Parathyroid adenoma (tissue), 2 donors: ENCODE data around the gene MYO16.

Experiments used
- H2AFZ ChIP-seq: fragments of 300-600 bp; sonication (generic); one replicate; pipeline ENCODE4 v1.7.0; 2017; ENCODE audit warnings: antibody characterized with exemption, mild to moderate bottlenecking
- H3K27ac ChIP-seq: fragments of 300-600 bp; sonication (generic); one replicate; pipeline ENCODE4 v1.7.0; 2017
- H3K27me3 ChIP-seq: fragments of 300-600 bp; sonication (generic); one replicate; pipeline ENCODE4 v1.7.0; 2017; ENCODE audit warnings: low read length; ENCODE audit not compliant: control insufficient read depth, insufficient read depth
- H3K36me3 ChIP-seq: fragments of 300-600 bp; sonication (generic); one replicate; pipeline ENCODE4 v1.7.0; 2017; ENCODE audit warnings: low read length; ENCODE audit not compliant: control insufficient read depth, insufficient read depth
- H3K4me1 ChIP-seq: fragments of 300-600 bp; sonication (generic); one replicate; pipeline ENCODE4 v1.7.0; 2017; ENCODE audit warnings: control low read depth
- H3K4me2 ChIP-seq: fragments of 300-600 bp; sonication (generic); one replicate; pipeline ENCODE4 v1.7.0; 2017; ENCODE audit warnings: low read length
- H3K4me3 ChIP-seq: fragments of 300-600 bp; sonication (generic); one replicate; pipeline ENCODE4 v1.7.0; 2017; ENCODE audit warnings: low read depth, low read length
- H3K79me2 ChIP-seq: fragments of 300-600 bp; sonication (generic); one replicate; pipeline ENCODE4 v1.7.0; 2017; ENCODE audit warnings: control low read depth
- H3K9ac ChIP-seq: fragments of 300-600 bp; sonication (generic); one replicate; pipeline ENCODE4 v1.7.0; 2017; ENCODE audit warnings: mild to moderate bottlenecking
- H3K9me3 ChIP-seq: fragments of 300-600 bp; sonication (generic); one replicate; pipeline ENCODE4 v1.7.0; 2017; ENCODE audit warnings: low read length; ENCODE audit not compliant: control insufficient read depth
- CTCF ChIP-seq: fragments of 300-600 bp; sonication (generic); IDR thresholded peaks from one replicate; pipeline ENCODE4 v1.7.0; 2017; ENCODE audit warnings: antibody characterized with exemption, mild to moderate bottlenecking
- donor health status: primary hyperparathyroidism.

Gene MYO16

GRCh38 chr13:108708921-108709320 is 79.5 kb downstream of the MYO16 start:
- Histone ChIP-seq H3K36me3 (no peaks in the 10 kb centered on the region), H3K4me3 (no peak overlapping the region), H3K4me2 (no peak overlapping the region), H2AFZ (no peak overlapping the region), H3K9ac (no peak overlapping the region), H3K79me2 (no peaks in the 10 kb centered on the region), H3K4me1 (no peaks in the 10 kb centered on the region), H3K9me3 (no peaks in the 10 kb centered on the region), H3K27ac (no peak overlapping the region), H3K27me3 (no peaks in the 10 kb centered on the region)
- TF ChIP-seq CTCF, result no peak

GRCh38 chr13:108711386-108711785 is 82.0 kb downstream of the MYO16 start:
- Histone ChIP-seq H3K9ac (no peak overlapping the region), H3K36me3 (no peaks in the 10 kb centered on the region), H3K27me3 (no peaks in the 10 kb centered on the region), H3K4me3 (no peak overlapping the region), H2AFZ (no peak overlapping the region), H3K4me2 (no peak overlapping the region), H3K27ac (no peak overlapping the region), H3K79me2 (no peaks in the 10 kb centered on the region), H3K9me3 (no peaks in the 10 kb centered on the region), H3K4me1 (no peaks in the 10 kb centered on the region)
- no peak for TF ChIP-seq CTCF

- TF ChIP-seq CTCF, result no peak
These were observed 96.1 kb downstream of the MYO16 start for GRCh38 chr13:108725471-108725870.

GRCh38 chr13:108728370-108728769 is 99.0 kb downstream of the MYO16 start:
- no peaks in the 10 kb centered on the region for H3K4me1 ChIP-seq
- H3K9ac ChIP-seq, result no peak overlapping the region
- TF ChIP-seq CTCF, result no peak

More at GRCh38 chr13:108725471-108725870, 96.1 kb downstream of the MYO16 start:
- Histone ChIP-seq H3K9ac (no peak overlapping the region), H3K27me3 (no peaks in the 10 kb centered on the region), H3K36me3 (no peaks in the 10 kb centered on the region), H3K79me2 (no peaks in the 10 kb centered on the region), H3K4me2 (no peak overlapping the region), H3K4me3 (no peak overlapping the region), H3K9me3 (no peaks in the 10 kb centered on the region), H3K4me1 (no peaks in the 10 kb centered on the region), H3K27ac (no peak overlapping the region), H2AFZ (no peak overlapping the region)

GRCh38 chr13:108733022-108733560 is 103.7 kb downstream of the MYO16 start:
- Histone ChIP-seq H3K9ac (no peak overlapping the region), H3K4me2 (no peak overlapping the region), H3K9me3 (no peaks in the 10 kb centered on the region), H3K4me3 (no peak overlapping the region), H3K79me2 (no peaks in the 10 kb centered on the region), H3K36me3 (no peaks in the 10 kb centered on the region), H3K4me1 (no peaks in the 10 kb centered on the region), H3K27me3 (no peaks in the 10 kb centered on the region), H2AFZ (no peak overlapping the region), H3K27ac (no peak overlapping the region)
- TF ChIP-seq CTCF, result no peak

More at GRCh38 chr13:108728370-108728769, 99.0 kb downstream of the MYO16 start:
- H2AFZ ChIP-seq, result no peak overlapping the region
- H3K4me2 ChIP-seq, result no peak overlapping the region
- H3K27me3 ChIP-seq, result no peaks in the 10 kb centered on the region
- no peaks in the 10 kb centered on the region for H3K9me3 ChIP-seq
- H3K27ac ChIP-seq, result no peak overlapping the region
- H3K4me3 ChIP-seq, result no peak overlapping the region
- no peaks in the 10 kb centered on the region for H3K36me3 ChIP-seq
- H3K79me2 ChIP-seq, result no peaks in the 10 kb centered on the region
